ENCODE data around the gene CPN1.
"Not testable (repeated sequence)": the region's sequence is repeated elsewhere in the genome, so short reads cannot be mapped to it uniquely, and the experiment has no call there.

The CPN1 gene

DNA sequence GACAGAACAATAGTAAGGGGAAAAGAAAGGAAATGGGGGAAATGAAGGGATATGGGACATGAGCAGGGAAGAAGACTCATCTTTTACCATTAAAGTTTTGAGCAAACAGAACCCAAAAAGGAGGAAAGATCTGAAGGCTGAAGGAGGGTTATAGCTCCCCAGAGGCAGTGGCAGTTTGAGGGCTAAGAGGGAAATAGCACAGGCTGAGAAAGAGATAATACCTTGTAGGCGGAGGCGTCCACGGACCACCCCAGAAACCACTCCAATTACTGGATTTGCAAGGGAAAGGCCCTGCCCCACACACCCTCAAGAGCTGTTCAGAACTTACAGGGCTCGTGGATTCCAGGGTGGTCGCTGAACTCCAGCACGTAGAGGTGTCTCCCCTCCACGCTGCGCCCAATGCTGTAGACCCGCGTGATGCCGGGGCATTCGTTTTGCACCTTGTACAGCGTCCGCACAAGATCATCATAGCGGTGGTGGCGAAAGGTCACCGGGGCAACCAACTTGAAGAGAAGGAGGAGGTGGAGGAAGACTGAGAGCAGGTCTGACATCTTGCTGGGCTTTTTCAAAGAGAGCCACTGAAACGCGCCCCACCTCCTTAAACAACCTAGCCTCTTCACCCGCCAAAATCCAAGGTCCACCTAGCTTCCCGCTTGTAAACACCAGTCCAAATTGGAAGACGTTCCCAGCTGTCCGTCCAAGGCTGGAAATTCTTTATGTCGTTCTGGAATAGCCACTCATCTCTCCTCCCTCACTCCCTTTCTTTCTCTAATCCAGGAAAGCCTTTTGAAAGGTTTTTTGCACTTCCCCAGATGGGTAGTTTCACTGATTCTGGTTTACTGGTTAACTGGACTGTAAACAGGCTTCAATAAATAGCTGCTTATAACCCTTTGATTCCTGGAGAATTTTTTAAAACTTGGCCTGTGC is at the start of gene CPN1:
Gene CPN1 (minus strand): TSS at position 795 of the 927 bp plus-strand sequence. CDS start 244 bp downstream, at position 551.
- no peak for DNase-seq

DNA sequence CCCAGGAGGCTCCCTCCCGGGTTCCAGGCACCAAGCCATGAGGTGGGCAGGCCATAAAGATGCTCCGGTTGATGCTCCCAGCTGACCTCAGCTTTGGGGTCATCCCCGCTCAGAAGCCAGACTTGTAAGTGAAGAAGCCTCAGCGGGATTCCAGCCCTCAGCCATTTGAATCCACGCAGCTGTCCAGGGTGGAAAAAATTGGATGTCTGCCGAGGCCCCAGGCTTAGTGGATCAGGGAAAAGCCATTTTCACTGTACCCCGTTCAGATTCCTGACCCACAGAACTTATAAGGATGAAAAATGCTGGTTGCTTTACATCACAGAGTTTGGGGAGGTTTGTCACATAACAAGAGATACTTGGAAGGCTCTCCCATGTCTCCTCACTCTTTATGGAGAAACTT is 49.2 kb upstream of the CPN1 start:
- DNase-seq: no peak

DNA sequence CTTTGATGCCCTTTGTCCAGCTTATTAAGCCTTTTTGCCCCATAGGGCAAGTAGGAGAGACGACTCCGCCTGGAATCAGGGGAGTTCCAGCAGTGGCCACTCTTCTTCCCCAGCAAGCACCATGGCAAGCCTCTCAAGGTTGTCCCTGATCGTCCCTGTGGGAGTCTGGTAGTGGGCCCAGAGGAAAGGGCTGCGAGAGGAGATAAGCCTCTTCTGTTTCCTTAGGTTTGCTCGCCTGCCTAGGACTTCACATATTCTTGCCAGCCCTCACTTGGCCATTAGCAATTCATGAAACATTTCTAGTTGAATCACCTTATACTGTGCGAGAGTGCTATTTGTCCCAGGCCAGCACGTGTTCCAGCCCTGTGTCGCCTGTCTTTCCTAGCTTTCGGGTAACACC is 47.8 kb upstream of the CPN1 start:
- no peak for DNase-seq

DNA sequence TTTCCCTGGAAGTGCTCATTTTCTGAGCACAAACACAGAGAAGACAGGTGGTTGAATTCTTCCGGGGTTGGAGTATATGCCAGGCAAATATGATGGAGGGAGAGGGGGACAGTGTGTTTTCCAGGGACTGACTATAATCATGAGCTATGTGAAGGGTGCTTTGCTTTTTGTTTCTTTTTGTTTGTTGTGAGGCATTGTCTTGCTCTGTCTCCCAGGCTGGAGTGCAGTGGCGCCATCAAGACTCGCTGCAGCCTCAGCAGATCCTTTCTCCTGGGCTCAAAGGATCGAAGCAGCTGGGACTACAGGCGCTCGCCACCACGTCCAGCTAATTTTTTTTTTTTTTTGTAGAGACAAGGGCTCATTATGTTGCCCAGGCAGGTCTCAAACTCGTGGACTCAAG is 47.3 kb upstream of the CPN1 start:
- no peak for DNase-seq

DNA sequence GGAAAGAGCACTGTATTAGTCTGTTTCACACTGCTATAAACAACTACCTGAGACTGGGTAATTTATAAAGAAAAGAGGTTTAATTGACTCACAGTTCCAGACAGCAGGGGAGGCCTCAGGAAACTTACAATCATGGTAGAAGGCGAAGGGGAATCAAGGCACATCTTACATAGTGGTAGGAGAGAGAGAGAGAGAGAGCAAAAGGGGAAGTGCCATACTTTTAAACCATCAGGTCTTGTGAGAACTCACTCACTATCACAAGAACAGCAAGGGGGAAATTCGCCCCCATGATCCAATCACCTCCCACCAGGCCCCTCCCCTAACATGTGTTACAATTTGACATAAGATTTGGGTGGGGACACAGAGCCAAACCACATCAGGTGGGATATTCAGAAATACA is 43.7 kb upstream of the CPN1 start:
- not testable (repeated sequence) for DNase-seq

DNA sequence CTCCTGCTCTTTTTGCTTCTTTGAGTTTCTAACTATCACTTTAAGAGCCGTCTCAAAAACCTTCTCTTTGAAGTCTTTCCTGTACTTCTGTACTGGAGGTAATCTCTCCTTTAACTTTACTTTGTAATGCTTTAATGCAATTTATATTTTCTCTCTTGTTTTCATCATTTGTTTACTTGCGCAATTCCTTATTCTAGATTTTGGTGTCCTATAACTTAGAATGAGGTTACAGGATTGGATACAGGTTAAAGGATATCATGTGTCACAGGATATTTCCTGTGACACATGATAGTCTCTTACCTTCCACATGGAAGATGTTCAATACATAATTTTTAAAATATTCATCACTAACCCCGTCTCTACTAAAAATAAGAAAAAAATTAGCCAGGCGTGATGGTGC is 42.4 kb upstream of the CPN1 start:
- DNase-seq: no peak

DNA sequence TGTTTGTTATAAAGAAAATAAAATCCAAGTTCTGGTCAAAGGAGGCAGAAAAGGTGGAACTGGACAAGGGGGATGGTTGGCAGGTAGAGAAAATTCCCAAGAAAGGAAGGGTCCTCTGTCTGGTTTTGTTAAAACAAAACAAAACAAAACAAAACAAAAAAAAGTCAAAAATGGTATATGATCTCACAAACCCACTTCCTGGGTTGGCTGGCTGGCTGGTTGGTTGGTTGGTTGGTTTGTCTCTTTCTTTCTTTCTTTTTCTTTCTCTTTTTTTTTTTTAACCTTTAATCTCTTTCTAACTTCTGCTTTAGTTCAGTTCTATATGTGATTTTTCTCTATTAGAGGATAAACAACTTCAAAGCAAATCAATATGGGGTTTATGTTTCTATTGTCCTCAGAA is 41.1 kb upstream of the CPN1 start:
- no peak for DNase-seq

DNA sequence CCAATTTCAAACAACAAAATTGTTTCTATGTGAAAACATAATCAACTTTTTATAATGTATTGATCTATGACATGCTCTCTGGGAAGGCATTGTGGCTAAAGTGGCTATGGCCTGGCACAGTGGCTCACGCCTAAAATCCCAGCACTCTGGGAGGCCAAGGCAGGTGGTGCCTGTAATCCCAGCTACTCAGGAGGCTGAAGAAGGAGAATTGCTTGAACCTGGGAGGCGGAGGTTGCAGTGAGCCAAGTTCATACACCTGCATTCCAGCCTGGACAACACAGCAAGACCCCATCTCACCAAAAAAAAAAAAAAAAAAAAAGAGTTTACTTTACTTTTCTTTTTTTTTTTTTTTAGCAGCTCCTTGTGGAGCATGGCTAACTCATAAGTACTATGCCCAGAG is 38.9 kb upstream of the CPN1 start:
- no peak for DNase-seq

DNA sequence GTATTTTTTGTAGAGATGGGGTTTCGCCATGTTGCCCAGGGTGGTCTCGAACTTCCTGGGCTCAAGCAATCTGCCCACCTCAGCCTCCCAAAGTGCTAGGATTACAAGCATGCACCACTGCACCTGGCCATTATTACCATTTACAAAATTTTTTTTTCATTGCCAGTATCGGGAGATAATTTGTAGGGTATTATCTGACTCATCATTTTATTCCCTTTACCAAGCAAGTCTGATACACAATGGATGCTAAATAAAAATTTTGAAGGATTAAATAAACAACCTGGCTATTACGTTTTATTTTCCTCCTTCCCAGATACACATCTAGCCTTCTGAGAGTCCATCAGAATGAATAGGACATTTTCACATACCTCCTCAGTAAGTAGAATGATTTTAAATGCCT is 38.1 kb upstream of the CPN1 start:
- DNase-seq: no peak

DNA sequence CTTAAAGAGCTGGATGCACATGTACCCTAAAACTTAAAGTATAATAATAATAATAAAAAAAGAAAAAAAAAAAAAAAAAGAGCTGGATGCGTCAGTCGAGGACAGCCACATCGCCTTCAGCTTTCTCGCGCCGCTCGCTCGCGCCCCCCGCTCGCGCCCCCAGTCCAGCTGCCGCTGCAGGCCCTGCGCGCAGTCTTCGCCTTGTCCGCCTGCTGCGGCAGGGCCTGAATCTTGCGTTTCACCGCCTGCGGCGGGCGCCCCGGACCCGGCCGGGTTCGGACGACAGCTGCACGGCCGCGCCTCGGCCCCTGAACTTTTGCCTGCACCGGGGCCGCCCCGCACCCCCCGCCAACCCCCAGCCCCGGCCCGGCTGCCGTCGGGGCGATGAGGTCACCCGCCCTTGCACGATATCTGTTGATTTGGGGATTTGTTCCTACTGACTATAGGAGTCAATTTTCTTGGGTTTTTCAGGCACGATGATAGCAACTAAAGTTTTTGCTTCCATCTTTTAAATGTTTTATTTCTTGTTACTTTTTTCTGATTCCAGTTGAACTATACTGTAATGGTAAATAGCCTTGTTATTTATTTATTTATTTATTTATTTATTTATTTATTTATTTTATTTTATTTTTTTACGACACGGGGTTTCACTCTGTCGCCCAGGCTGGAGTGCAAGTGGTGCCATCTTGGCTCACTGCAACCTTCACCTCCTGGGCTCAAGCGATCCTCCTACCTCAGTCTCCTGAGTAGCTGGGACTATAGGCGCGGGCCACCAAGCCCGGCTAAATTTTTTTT is 33.5 kb upstream of the CPN1 start:
- DNase-seq: no peak

DNA sequence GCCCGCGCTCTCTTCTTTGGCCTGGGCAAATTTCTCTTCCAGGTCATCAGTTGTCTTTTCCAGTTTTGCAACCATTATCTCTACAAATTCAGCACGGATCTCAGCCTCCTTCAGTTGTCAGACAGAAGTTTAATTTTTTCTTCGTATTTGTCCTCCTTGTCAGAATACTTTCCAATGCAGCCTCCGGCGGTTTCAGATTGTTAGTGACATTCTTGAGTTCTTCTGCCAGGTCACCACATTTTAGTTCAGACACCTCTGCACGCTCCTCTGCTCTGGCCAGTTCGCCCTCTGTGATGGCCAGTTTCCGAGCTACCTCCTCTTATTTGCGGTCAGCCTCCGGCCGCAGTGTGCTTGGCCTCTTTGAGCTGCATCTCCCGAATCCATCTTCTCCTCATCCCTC is 32.8 kb upstream of the CPN1 start:
- DNase-seq: no peak

DNA sequence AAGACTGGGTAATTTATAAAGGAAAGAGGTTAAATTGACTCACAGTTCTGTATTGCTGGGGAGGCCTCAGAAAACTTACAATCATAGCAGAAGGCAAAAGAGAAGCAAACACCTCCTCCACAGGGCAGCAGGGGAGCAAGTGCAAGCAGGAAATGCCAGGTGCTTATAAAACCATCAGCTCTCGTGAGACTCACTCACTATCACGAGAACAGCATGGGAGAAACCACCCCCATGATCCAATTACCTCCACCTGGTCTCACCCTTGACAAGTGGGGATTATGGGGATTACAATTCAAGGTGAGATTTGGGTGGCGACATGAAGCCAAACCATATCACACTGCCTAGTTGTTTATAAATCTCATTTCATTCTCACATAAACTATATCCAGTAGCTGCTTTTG is 28.0 kb upstream of the CPN1 start:
- no peak for DNase-seq

DNA sequence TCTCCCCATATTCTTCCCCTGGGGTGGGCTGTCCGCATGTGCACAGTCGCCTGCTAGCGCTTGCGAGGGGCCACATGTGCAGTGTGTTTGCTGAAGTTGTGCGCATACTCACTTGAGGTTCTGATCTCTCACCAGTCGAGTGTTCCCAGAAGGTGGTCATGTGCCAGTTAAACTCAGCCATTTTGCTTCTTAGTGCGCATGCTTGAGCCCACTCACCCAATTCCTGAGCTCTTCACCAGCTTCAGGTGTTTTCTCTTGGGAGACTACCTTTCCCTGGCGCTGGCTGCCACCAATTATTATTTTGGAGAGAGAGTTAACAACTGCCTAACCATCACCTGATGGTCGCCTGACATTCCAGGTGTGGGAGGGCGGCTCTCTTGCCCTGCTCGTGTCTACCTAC is 25.2 kb upstream of the CPN1 start:
- DNase-seq: no peak

DNA sequence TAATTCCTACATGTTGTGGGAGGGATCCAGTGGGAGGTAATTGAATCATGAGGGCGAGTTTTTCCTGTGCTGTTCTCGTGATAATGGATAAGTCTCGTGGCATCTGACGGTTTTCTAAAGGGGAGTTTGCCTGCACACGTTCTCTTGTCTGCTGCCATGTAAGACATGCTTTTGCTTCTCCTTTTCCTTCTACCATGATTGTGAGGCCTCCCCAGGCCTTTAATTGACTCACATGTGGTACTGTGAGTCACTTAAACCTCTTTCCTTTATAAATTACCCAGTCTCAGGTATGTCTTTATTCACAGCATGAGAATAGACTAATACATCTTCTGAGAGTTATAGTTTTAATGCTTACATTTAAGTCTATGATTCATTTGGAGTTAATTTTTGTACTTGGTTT is 22.6 kb upstream of the CPN1 start:
- no peak for DNase-seq

DNA sequence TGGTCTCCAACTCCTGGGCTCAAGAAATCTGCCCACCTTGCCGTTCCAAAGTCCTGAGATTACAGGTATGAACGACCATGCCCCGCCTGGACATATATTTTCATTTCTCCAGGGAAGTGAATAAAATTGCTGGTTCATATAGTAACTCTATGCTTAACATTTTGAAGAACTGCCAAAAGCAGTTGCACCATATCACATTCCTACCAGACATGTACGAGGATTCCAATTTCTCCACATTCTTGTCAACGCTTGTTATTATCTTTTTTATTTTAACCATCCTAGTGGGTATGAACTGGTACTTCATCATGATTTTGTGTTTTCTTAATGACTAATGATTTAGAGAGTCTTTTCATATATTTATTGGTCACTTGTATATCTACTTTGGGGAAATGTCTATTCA is 21.9 kb upstream of the CPN1 start:
- DNase-seq: no peak

DNA sequence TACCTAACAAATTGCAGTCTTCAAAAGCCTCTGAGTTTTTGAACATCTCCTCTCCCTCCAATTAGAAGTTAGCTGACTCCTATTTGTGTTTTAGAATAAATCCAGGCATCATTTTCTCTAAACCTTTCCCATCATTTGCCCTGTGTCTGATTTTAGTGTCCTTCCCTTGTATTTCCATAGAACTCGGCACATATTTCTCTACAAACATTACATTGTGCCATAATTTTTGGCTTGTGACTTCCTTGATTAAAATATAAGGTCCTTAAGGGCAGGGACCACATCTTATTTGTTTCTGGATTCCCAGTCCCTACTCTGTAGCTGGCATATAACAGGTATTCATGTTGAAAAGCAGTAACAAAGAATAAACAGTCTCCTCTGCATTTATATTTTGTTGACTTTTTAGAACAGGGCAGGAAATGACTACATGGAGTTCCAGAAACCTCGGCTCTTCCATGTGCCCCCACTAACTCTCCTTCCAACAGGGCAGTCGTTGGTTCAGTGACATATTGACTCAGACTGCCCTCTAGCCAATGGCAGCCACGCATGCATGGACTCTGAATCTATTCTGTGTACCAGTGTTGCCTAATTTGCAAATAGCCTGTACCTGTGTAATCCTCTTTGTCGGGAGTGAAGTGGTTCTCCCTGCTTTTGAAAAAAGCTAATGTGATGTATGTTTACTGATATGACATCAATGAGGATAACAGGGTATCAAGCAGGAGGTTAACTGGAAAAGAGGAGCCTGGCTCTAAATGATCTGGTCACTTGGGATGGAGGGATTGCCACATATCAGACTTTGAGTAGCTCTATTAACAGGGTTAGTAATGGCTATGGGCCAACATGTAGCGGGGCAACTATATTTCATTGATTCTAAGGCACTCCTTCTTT is 19.8 kb upstream of the CPN1 start:
- no peak for DNase-seq

DNA sequence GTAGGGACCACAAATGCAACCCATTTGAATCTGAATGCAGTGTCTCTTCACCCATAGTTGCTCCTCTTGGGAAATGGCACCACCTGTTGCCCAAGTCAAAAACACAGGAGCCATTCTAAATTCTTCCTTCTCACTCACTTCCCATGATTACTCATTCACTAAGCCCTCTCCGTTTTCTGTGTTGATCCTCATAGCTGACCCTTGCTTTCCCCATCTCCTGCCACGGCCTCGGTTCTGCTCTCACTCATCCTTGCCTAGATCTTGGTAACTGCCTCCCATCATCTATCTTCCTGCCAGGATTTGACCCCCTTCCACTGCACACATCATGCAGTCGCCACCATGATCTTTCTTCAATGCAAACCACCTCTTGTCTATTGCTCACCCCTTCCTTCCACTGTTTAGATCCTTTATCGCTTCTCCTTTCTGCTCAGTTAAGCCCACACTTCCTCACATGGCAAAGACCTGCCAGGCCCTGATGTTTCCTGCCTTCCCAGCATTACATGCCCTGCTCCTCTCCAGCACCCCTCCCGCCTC is 19.0 kb upstream of the CPN1 start:
- no peak for DNase-seq

DNA sequence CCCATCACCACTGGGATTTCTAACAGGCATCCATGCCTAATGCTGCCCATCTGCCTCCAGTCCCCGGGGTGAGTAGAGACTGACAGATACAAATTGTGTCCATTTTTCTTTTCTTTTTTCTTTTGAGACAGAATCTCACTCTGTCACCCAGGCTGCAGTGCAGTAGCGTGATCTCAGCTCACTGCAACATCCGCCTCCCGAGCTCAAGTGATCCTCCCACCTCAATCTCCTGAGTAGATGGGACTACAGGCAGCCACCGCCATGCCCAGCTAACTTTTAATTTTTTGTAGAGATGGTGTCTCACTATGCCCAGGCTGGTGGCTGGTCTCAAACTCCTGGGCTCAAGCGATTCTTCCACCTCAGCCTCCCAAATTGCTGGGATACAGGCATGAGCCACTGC is 7.6 kb upstream of the CPN1 start:
- DNase-seq: no peak

DNA sequence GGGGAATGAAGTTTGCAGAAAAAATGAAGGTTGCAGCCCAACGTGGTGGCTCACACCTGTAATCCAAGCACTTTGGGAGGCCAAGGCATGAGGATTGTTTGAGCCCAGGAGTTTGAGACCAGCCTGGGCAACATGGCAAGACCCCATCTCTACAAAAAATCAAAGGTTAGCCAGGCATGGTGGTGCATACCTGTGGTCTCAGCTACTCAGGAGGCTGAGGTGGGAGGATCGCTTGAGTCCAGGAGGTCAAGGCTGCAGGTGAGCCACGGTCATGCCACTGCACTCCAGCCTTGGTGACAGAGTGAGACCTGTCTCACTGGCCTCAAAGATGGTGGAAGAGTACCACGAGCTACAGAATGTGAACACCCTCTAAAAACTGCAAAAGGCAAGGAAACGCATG is 5.0 kb upstream of the CPN1 start:
- not testable (repeated sequence) for DNase-seq

DNA sequence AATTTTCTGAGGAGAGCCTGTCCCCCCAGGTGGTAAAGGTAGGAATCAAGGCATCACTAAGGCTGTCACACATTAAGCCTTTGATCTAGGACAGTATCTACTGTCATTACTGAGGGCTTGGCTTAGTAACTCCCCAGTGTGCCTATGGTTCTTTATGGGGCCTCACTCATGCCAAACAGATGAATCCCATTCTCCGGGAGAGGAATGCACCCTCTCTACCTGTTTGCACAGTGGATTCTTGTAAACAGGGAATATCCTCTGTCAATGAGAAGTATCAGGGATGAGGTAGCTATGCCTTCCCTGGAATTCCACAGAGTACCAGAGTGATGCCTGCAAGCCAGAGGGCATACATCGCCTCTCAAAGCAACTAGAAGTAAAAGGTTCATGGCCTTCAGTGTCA is 3.9 kb upstream of the CPN1 start:
- DNase-seq: no peak

DNA sequence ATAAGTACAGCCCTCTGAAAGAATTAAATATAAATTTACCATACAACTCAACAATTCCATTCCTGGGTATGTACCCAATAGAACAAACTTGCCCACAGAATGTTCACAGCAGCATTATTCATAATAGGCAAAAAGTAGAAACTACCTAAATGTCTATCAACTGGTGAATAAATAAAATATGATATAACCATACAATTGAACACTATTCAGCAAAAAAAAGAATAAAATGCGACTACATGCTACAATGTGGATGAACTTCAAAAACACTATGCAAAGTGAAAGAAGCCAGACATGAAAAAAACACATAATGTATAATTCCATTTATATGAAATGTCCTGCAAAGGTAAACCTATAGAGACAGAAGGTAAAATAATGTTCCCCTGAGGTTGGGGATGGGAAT is 2.0 kb upstream of the CPN1 start:
- no peak for DNase-seq

DNA sequence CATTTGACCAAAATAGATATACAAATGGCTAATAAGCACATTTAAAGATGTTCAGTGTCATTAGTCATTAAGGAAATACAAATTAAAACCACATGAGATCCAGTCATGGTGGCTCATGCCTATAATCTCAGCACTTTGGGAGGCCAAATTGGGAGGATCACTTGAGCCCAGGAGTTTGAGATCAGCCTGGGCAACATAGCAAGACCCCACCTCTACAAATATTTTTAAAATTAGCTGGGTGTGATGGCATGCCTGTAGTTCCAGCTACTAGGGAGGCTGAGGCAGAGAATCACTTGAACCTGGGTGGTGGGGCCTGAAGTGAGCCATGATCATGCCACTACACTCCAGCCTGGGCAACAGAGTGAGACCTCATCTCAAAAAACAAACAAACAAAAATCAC is 607 bp upstream of the CPN1 start:
- DNase-seq: not testable (repeated sequence)

DNA sequence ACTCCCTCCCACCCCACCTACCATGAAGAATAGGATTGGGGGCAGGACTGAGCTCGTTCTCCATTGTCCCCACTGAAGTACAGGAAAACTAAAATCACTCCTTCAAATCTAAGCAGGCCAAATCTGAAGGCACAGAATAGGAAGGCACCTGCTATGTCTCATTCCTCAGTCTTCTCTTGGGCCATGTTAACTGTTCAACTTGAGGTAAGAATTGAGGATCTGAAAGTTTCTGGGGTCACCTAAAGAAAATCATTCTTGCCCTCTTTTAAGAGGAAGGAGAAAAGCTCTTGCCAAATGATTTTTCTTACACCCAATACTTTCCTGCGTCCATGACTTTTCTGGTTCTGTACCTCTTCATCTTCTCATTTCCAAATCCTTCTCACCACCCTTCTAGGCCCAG is 4.9 kb downstream of the CPN1 start:
- no peak for DNase-seq

Measured in AML-193 (cell line).